Keratinocyte (primary cell): ENCODE measurements around the gene SATB2. TPM values are rescaled to one million over a fixed set of nuclear protein-coding genes. Genes with fewer than 3 reads are reported as not detected.

Source experiments
- DNase-seq: peaks from one replicate; pipeline ENCODE4 v3.0.0-alpha.2; 2011; ENCODE audit warnings: low read depth, missing footprints, low spot score
- FAIRE-seq: peaks from 2 replicates; lab custom pipeline; 2011; peaks lifted over from hg19 to GRCh38; lab: Jason Lieb, UNC
- H2AFZ ChIP-seq: 2 replicates; pipeline ENCODE4 v1.6.0; 2012; ENCODE audit warnings: low read length, control low read depth, inconsistent platforms; ENCODE audit not compliant: control insufficient read depth
- H3K27ac ChIP-seq: 2 replicates; pipeline ENCODE4 v1.5.1; 2011; ENCODE audit warnings: low read length; ENCODE audit not compliant: control insufficient read depth, insufficient read depth
- H3K27me3 ChIP-seq: 3 replicates; pipeline ENCODE4 v1.6.0; 2011; ENCODE audit warnings: low read length; ENCODE audit not compliant: control insufficient read depth, insufficient read depth; ENCODE audit errors: extremely low read depth
- H3K36me3 ChIP-seq, 2 experiments: 2 replicates in 1 of 2; 3 replicates in 1 of 2; pipeline ENCODE4 v1.5.1; 2011; ENCODE audit warnings: low read length in 2 of 2, mild to moderate bottlenecking in 1 of 2; ENCODE audit not compliant: control insufficient read depth in 2 of 2, insufficient read depth in 2 of 2; ENCODE audit errors: extremely low read depth in 1 of 2
- H3K4me1 ChIP-seq: 3 replicates; pipeline ENCODE4 v1.5.1; 2011; ENCODE audit warnings: low read length; ENCODE audit not compliant: control insufficient read depth, insufficient read depth; ENCODE audit errors: extremely low read depth
- H3K4me2 ChIP-seq: 3 replicates; pipeline ENCODE4 v1.6.0; 2011; ENCODE audit warnings: low read depth, low read length; ENCODE audit not compliant: control insufficient read depth, insufficient read depth; ENCODE audit errors: extremely low read depth
- H3K4me3 ChIP-seq, 3 experiments: fragments of 200-600 bp in 1 of 3; sonication (generic) in 1 of 3; 2 replicates in 2 of 3; 3 replicates in 1 of 3; pipeline ENCODE4 v1.5.1; 2011 to 2016; ENCODE audit warnings: low read length in 3 of 3, mild to moderate bottlenecking in 3 of 3, control low read depth in 2 of 3, inconsistent platforms in 1 of 3, low read depth in 1 of 3, mixed read lengths in 1 of 3, mixed run types in 1 of 3, moderate library complexity in 1 of 3; ENCODE audit not compliant: control insufficient read depth in 2 of 3, insufficient read depth in 2 of 3; ENCODE audit errors: extremely low read depth in 1 of 3
- H3K79me2 ChIP-seq: 2 replicates; pipeline ENCODE4 v1.6.0; 2012; ENCODE audit warnings: low read length; ENCODE audit not compliant: control insufficient read depth, insufficient read depth
- H3K9ac ChIP-seq: 3 replicates; pipeline ENCODE4 v1.6.0; 2011; ENCODE audit warnings: low read length; ENCODE audit not compliant: control insufficient read depth, insufficient read depth; ENCODE audit errors: extremely low read depth
- H3K9me1 ChIP-seq: 3 replicates; pipeline ENCODE4 v1.6.0; 2011; ENCODE audit warnings: low read length; ENCODE audit not compliant: control insufficient read depth, insufficient read depth; ENCODE audit errors: extremely low read depth
- H3K9me3 ChIP-seq: 2 replicates; pipeline ENCODE4 v1.5.1; 2012; ENCODE audit warnings: low read depth, low read length; ENCODE audit not compliant: control insufficient read depth
- H4K20me1 ChIP-seq: 3 replicates; pipeline ENCODE4 v1.6.0; 2011; ENCODE audit warnings: low read length; ENCODE audit not compliant: control insufficient read depth, insufficient read depth; ENCODE audit errors: extremely low read depth
- EZH2 ChIP-seq: IDR thresholded peaks from one replicate; pipeline ENCODE4 v1.6.1; 2012; ENCODE audit warnings: inconsistent platforms, mild to moderate bottlenecking, low read length, moderate library complexity
- dilution Hi-C: fragments of 300-500 bp; cut with MboI; formaldehyde crosslinking; loops from one replicate; pipeline ENCODE4 v1.7.0; 2020; ENCODE audit warnings: low sequenced_read_pairs; ENCODE audit not compliant: extremely low pct_ligation_motif_present
- polyA plus RNA-seq, 5 experiments: library from polyadenylated mRNA; depleted of rRNA in 3 of 5; stranded (reverse) in 3 of 5; stranded (forward) in 1 of 5; unstranded in 1 of 5; fragments of >200 nt; gene quantifications; 1 replicate in 1 of 5; 2 replicates in 3 of 5; 3 replicates in 1 of 5; pipeline versions ENCODE4 v1.2.1 to v1.2.3, GENCODE V29; 2011 to 2012; ENCODE audit warnings: missing spikeins in 2 of 5, low read depth in 1 of 5, low replicate concordance in 1 of 5
- TF ChIP-seq, protein P1 (sequence below), 3 experiments: IDR thresholded peaks in 1 of 3; conservative IDR thresholded peaks in 1 of 3; optimal IDR thresholded peaks in 1 of 3; 2 replicates in 2 of 3; 3 replicates in 1 of 3; pipeline versions ENCODE3 to v1.5.1; 2011; ENCODE audit warnings: low read length in 3 of 3, mild to moderate bottlenecking in 3 of 3, moderate library complexity in 2 of 3, control low read depth in 1 of 3, inconsistent platforms in 1 of 3; ENCODE audit not compliant: insufficient read depth in 2 of 3; ENCODE audit errors: extremely low read depth in 1 of 3

Gene SATB2
- polyA plus RNA-seq, 1 donor (not counting 4 experiments of a cell fraction or from before 2014, with no cell fraction given) = 1.4 TPM

DNA sequence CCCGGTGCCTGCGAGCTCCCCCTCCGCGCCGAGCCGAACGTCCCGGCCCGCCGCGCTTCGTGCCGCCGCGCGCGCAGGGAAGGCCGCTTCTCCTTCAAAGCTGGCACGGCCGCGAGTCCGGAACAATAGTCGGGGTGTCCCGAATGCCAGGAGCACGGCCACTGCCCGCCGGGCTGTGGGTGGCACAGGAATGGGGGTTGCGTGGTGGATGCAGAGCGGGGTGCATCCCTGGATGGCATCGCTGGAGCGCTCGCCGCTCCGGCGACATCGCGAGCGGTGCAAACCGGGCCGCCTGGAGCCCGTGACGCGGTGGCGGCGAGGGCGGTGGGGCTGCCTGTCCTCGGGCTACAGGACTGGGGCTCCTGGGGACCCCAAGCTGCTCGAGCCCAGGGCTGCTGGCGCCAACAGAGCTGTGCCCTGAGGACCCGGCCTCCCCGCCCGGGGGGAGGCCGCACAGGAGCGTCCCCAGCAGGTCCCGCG, 1.1 kb upstream of the SATB2 start:
- H3K9me1 ChIP-seq = no peaks in the 10 kb centered on the region
- H3K4me2 ChIP-seq = peak overlapping the region; percentile 85
- no peaks in the 10 kb centered on the region for H3K79me2 ChIP-seq
- dilution Hi-C loops = no loop called here
- peak overlapping the region; percentile 14 for H3K27ac ChIP-seq
- H2AFZ ChIP-seq = peak overlapping the region; percentile 96
- H3K36me3 ChIP-seq = no peaks in the 10 kb centered on the region
- no peaks in the 10 kb centered on the region for H3K9me3 ChIP-seq
- peaks cover 21% of the 10 kb centered on the region for H3K4me1 ChIP-seq
- no peak for FAIRE-seq
- H3K9ac ChIP-seq = peak overlapping the region; percentile 74
- peak overlapping the region; percentile 81 to 84 (median 84) for H3K4me3 ChIP-seq
- no peak for DNase-seq
- TF ChIP-seq EZH2 = no peak
- TF ChIP-seq, protein P1, sequence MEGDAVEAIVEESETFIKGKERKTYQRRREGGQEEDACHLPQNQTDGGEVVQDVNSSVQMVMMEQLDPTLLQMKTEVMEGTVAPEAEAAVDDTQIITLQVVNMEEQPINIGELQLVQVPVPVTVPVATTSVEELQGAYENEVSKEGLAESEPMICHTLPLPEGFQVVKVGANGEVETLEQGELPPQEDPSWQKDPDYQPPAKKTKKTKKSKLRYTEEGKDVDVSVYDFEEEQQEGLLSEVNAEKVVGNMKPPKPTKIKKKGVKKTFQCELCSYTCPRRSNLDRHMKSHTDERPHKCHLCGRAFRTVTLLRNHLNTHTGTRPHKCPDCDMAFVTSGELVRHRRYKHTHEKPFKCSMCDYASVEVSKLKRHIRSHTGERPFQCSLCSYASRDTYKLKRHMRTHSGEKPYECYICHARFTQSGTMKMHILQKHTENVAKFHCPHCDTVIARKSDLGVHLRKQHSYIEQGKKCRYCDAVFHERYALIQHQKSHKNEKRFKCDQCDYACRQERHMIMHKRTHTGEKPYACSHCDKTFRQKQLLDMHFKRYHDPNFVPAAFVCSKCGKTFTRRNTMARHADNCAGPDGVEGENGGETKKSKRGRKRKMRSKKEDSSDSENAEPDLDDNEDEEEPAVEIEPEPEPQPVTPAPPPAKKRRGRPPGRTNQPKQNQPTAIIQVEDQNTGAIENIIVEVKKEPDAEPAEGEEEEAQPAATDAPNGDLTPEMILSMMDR (optimal IDR thresholded peaks at IDR 0.05 in 1 of 3, IDR thresholded peaks at IDR 0.05 in 1 of 3, conservative IDR thresholded peaks at IDR 0.05 in 1 of 3; ENCODE audit: extremely low read depth in 1 of 3, insufficient read depth in 2 of 3, low read length in 3 of 3) = no peak
- no peaks in the 10 kb centered on the region for H4K20me1 ChIP-seq
- peaks cover 71% of the 10 kb centered on the region for H3K27me3 ChIP-seq

DNA sequence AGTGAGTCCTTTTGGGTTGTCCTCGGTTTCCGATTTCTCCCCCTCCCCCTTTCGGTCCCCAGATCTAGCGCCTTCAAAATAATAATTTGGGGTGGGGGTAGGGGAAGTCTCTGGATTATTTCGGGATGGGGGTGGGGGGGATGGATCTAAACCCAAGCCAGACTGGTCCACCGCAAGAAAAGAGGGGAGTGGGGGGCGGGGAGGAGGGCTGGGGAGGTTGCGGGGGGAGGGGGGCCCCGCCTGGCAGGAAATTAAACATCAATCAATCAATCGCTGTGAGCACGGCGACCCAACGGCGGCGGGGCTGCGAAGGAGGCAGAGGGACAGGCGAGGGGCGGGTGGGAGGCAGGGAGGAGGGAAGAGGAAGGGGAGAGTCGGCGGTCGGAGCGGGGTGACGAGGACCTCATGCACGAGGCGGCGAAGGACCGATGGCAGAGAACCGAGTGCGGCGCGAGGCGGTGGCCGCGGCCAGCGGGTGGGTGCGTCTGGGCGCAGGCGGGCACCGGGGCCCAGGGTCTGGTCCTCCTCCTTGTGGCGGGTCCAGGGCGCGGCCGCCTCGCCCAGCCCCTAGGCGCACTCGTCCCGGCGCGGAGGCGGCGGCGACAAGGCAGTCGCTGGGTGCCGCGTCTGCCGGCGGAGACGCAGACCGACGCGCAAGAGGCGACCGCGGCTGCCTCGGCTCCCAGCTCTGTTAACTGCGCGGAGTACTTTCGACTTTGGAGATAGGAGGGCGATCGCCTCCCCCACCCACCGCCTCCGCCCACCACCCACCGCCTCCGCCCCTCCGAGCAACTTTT, 468 bp upstream of the SATB2 start:
- H3K9me3 ChIP-seq = no peaks in the 10 kb centered on the region
- peak overlapping the region; percentile 85 for H3K4me2 ChIP-seq
- TF ChIP-seq, protein P1 (optimal IDR thresholded peaks at IDR 0.05 in 1 of 3, IDR thresholded peaks at IDR 0.05 in 1 of 3, conservative IDR thresholded peaks at IDR 0.05 in 1 of 3; ENCODE audit: extremely low read depth in 1 of 3, insufficient read depth in 2 of 3, low read length in 3 of 3) = no peak
- no peak for TF ChIP-seq EZH2
- H3K4me1 ChIP-seq = peaks cover 19% of the 10 kb centered on the region
- H3K27me3 ChIP-seq = peaks cover 65% of the 10 kb centered on the region
- dilution Hi-C loops = no loop called here
- H3K9ac ChIP-seq = peak overlapping the region; percentile 22
- DNase-seq (no peak), FAIRE-seq (no peak)
- no peaks in the 10 kb centered on the region for H3K79me2 ChIP-seq
- H3K9me1 ChIP-seq = no peaks in the 10 kb centered on the region
- no peaks in the 10 kb centered on the region for H3K36me3 ChIP-seq
- H2AFZ ChIP-seq = peak overlapping the region; percentile 96
- no peaks in the 10 kb centered on the region for H4K20me1 ChIP-seq
- no peak overlapping the region for H3K27ac ChIP-seq
- H3K4me3 ChIP-seq = peak overlapping the region; percentile 81 to 84 (median 84)
